Heart right ventricle (tissue), 16 donors: ENCODE results near the gene LDB2. TPM values are rescaled to one million over a fixed set of nuclear protein-coding genes. Genes with fewer than 3 reads are reported as not detected.
A peak's percentile ranks its signal among the peaks of the same experiment; 100 is the strongest.

ENCODE experiments used
- ATAC-seq, 8 donors: fragments of 200-7000 bp; cut with Tn5 transposase; one replicate each; pipeline ENCODE4 v1.9.1; 2020; ENCODE audit warnings: mild to moderate bottlenecking in 8 of 8, moderate library complexity in 8 of 8, moderate number of reproducible peaks in 1 of 8
- DNase-seq, 2 donors: peaks; one replicate each; pipeline ENCODE4 v3.0.0-alpha.2; 2020
- H3K27ac ChIP-seq, 10 donors: fragments of 200-600 bp; sonication (generic) in 2 of 10; one replicate each; pipeline versions ENCODE4 v1.5.0 to v1.8.0; 2020 to 2022; ENCODE audit warnings: mild to moderate bottlenecking in 3 of 10
- H3K27me3 ChIP-seq, 7 donors: fragments of 200-600 bp; one replicate each; pipeline ENCODE4 v1.8.0; 2021 to 2022; ENCODE audit warnings: mild to moderate bottlenecking in 2 of 7
- H3K36me3 ChIP-seq, 9 donors: fragments of 200-600 bp; sonication (generic) in 1 of 9; one replicate each; pipeline versions ENCODE4 v1.5.0 to v1.8.0; 2020 to 2022; ENCODE audit warnings: mild to moderate bottlenecking in 2 of 9
- H3K4me1 ChIP-seq, 9 donors: fragments of 200-600 bp; sonication (generic) in 1 of 9; one replicate each; pipeline versions ENCODE4 v1.5.0 to v1.8.0; 2020 to 2022; ENCODE audit warnings: mild to moderate bottlenecking in 4 of 9
- H3K4me3 ChIP-seq, 10 donors: fragments of 200-600 bp; sonication (generic) in 2 of 10; one replicate each; pipeline versions ENCODE4 v1.5.0 to v1.8.0; 2020 to 2022; ENCODE audit warnings: mild to moderate bottlenecking in 7 of 10, moderate library complexity in 2 of 10
- H3K9me3 ChIP-seq, 11 donors: fragments of 200-600 bp in 10 of 11; sonication (generic) in 2 of 11; one replicate each; pipeline versions ENCODE4 v1.5.0 to v1.8.0; 2013 to 2022; ENCODE audit warnings: mild to moderate bottlenecking in 2 of 11, control low read depth in 1 of 11, moderate library complexity in 1 of 11
- CTCF ChIP-seq, 9 donors: fragments of 200-600 bp; sonication (generic) in 2 of 9; IDR thresholded peaks; one replicate each; pipeline versions ENCODE4 v1.5.0 to v1.8.0; 2021 to 2022; ENCODE audit warnings: antibody characterized with exemption in 9 of 9, mild to moderate bottlenecking in 5 of 9, moderate library complexity in 1 of 9
- WGBS, 2 donors: extraction: QIAGEN DNeasy Blood & Tissue Kit; methylation state at CpG; one replicate each; pipeline ENCODE4 v1.1.7; 2013; ENCODE audit warnings: inconsistent platforms in 1 of 2; 5-methylcytosine and 5-hydroxymethylcytosine counted together
- intact Hi-C, 10 donors: fragments of 100-400 bp; cut with DNase I; formaldehyde crosslinking; loops; one replicate each; pipeline versions ENCODE4 v1.11.1 to v1.14.2; 2022
- polyA plus RNA-seq, 2 donors: library from polyadenylated mRNA; stranded (reverse); fragments of 200-250 nt; gene quantifications; one replicate each; pipeline ENCODE4 v1.2.3, GENCODE V29; 2013
- total RNA-seq, 10 donors: library from RNA; stranded (reverse); fragmentation: NEBNext Ultra II Directional in 3 of 10; extraction: Animal tissue kit (Norgen Biotek cat#: 25700) in 3 of 10; gene quantifications; one replicate each; pipeline versions ENCODE4 v1.2.1 to v1.2.4, GENCODE V29; 2021 to 2023
- donor health status: Arrhythmogenic right ventricular cardiomyopathy.
- donor health status: ischemic (EF 13 %, LVEDD 7.1; RV severe dilation, severe dysfunction).
- donor health status: healthy with polysubstance abuse.
- donor health status: DM: no; HTN: yes; CAD: no.
- donor health status: DM: no; HTN: no; CAD: no.
- donor health status: ischemic (EF 25% LVEDD 6.9; RV normal size, moderate dysfunction).
- donor health status: ischemic (EF 25% LVEDD 5.7; RV mildly dilated, moderate dysfunction).
- donor health status: healthy.
- donor health status: DM: yes; HTN: yes; CAD: no.
- donor health status: Ischemic cardiomyopathy.
- donor health status: ischemic (EF 35%, LVEDD 5.7; RV mildly dilated, moderate dysfunction).
- donor health status: nonischemic (EF 11% LVEDD 7.7; RV severe dilation, severe dysfunction).
- donor health status: DM: yes; HTN: yes; CAD: no.
- donor health status: PGD.
- donor health status: ischemic (EF 29% LVEDD 5.4; RV normal size, mild dysfunction).
- donor health status: nonischemic (EF 23%, LVEDD 6.1; RV moderate dilation, normal function).

The LDB2 gene
- total and polyA plus RNA-seq, 12 donors, result 14.5 to 43.3 (median 23.5) TPM

DNA sequence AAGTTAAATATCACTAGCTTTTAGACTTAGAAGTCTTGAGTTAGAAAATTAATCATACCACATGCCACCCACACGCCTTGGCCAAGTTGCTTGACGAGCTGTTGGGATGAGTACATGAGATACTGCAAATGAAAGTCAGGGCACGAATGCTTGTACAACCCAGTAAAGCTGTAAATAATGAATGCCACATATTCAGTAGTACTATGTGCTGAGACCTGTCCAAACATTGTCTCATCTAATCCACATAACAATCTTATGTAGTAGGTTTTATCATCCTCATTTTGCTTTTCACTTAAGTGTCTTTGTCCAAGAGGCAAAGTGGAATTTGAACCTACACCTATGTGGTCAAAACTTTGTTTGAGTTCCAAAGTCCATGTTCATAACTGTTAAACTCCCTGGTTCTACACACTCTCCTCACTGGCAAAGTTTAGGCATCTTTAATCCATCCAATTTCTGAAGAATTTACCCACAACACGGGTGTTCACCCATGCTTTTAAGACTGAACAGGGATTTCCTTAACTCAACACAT is 74.1 kb downstream of the LDB2 start:
- no peaks in the 10 kb centered on the region for H3K27me3 ChIP-seq
- H3K27ac ChIP-seq, result peak overlapping the region in 2 of 10 donors; percentile 13 to 51
- H3K36me3 ChIP-seq, result no peaks in the 10 kb centered on the region
- H3K4me1 ChIP-seq, result peaks cover 5 to 44% (median 26%) of the 10 kb centered on the region in 9 donors
- 83 to 96% methylated on average over 4 of the region's 4 CpGs for WGBS, 2 donors
- TF ChIP-seq CTCF (IDR thresholded peaks at IDR 0.05), result no peak
- intact Hi-C loops, result loop anchor here in 3 of 10 donors (5.0 kb wide), 1 partner anchor 33 kb away; no protein-coding TSS in a partner anchor
- ATAC-seq (no peak), DNase-seq (no peak)
- H3K9me3 ChIP-seq, result no peaks in the 10 kb centered on the region
- H3K4me3 ChIP-seq, result no peak overlapping the region

- Histone ChIP-seq H3K4me3 (no peak overlapping the region), H3K9me3 (no peaks in the 10 kb centered on the region), H3K4me1 (peaks cover 0 to 41% (median 7%) of the 10 kb centered on the region in 9 donors), H3K27ac (peak overlapping the region; percentile 0 to 83 (median 56)), H3K36me3 (no peaks in the 10 kb centered on the region), H3K27me3 (no peaks in the 10 kb centered on the region)
- peak; percentile 69 to 94 (median 82) for ATAC-seq
- TF ChIP-seq CTCF (IDR thresholded peaks at IDR 0.05), result no peak
- WGBS, 2 donors, result 32 to 37% methylated on average over 6 of the region's 6 CpGs
- DNase-seq, result peak in 1 of 2 donors; percentile 45
- intact Hi-C loops, result loop anchor here in 3 of 10 donors (5.0 kb wide), 1 partner anchor 37 kb away; no protein-coding TSS in a partner anchor
These were observed 78.1 kb downstream of the LDB2 start for GRCh38 chr4:16820329-16820728.

DNA sequence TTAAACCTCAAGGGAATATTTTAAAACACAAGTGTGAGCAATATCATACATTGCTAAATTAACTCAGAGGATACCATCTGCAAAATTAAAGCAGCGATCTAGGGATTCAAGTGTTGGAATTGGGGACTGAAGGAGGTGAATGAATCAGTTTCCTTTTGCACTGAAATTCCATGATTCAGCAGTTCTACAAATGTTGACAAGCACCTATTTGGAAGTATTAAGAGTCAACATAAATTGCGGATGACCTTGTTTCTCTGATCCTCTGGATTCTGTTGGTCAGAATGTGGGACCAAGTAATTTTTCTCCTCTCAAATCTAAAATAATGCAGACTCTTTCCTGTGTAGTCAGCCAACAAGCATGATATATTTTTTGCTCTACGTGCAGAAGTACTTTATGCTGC is 78.8 kb downstream of the LDB2 start:
- Histone ChIP-seq H3K9me3 (no peaks in the 10 kb centered on the region), H3K4me1 (peaks cover 0 to 42% (median 7%) of the 10 kb centered on the region in 9 donors), H3K27me3 (no peaks in the 10 kb centered on the region), H3K27ac (peak overlapping the region in 9 of 10 donors; percentile 4 to 83 (median 60)), H3K4me3 (no peak overlapping the region), H3K36me3 (no peaks in the 10 kb centered on the region)
- intact Hi-C loops, result loop anchor here in 3 of 10 donors (5.0 to 10.0 kb wide), 2 partner anchors 38 to 75 kb away; partner anchors contain the start of gene LDB2 (in 1 of the 3)
- TF ChIP-seq CTCF (IDR thresholded peaks at IDR 0.05), result no peak
- DNase-seq, result no peak
- ATAC-seq, result no peak
- 71 to 74% methylated on average over 3 of the region's 3 CpGs for WGBS, 2 donors

GRCh38 chr4:16818005-16818404 is 80.4 kb downstream of the LDB2 start:
- no peak for DNase-seq
- Histone ChIP-seq H3K9me3 (no peaks in the 10 kb centered on the region), H3K4me1 (peaks cover 0 to 42% (median 7%) of the 10 kb centered on the region in 9 donors), H3K27ac (peak overlapping the region in 4 of 10 donors; percentile 0 to 83 (median 64)), H3K36me3 (peaks cover 0 to 6% (median 0%) of the 10 kb centered on the region in 9 donors), H3K27me3 (no peaks in the 10 kb centered on the region), H3K4me3 (no peak overlapping the region)
- no peak for ATAC-seq
- 67 to 71% methylated on average over 3 of the region's 3 CpGs for WGBS, 2 donors
- intact Hi-C loops, result loop anchor here in 1 of 10 donors (10.0 kb wide), 1 partner anchor 77 kb away; the partner anchor contains the start of gene LDB2
- TF ChIP-seq CTCF (IDR thresholded peaks at IDR 0.05), result no peak
